Stimulated activated naive CD8-positive, alpha-beta T cell treated with anti-CD3 and anti-CD28 coated beads, Interleukin-15, Interleukin-2, amounts not matched to agents 100 ng/mL and 50 ng/mL, for 24 hours (primary cell): Measurements from ENCODE around the gene HMGCS2.

Experiments used
- H3K27ac Mint-ChIP-seq: one replicate; pipeline ENCODE4 v1.8.0; 2021; ENCODE audit warnings: mild to moderate bottlenecking, mixed read lengths
- H3K27me3 Mint-ChIP-seq: one replicate; pipeline ENCODE4 v1.8.0; 2021; ENCODE audit warnings: mixed read lengths
- H3K36me3 Mint-ChIP-seq: one replicate; pipeline ENCODE4 v1.8.0; 2021; ENCODE audit warnings: low read depth, mixed read lengths
- H3K4me1 Mint-ChIP-seq: one replicate; pipeline ENCODE4 v1.8.0; 2021; ENCODE audit warnings: low read depth, mixed read lengths
- H3K4me3 Mint-ChIP-seq: one replicate; pipeline ENCODE4 v1.8.0; 2021; ENCODE audit warnings: mild to moderate bottlenecking, mixed read lengths
- H3K9me3 Mint-ChIP-seq: one replicate; pipeline ENCODE4 v1.8.0; 2021; ENCODE audit warnings: mixed read lengths

Gene HMGCS2

DNA sequence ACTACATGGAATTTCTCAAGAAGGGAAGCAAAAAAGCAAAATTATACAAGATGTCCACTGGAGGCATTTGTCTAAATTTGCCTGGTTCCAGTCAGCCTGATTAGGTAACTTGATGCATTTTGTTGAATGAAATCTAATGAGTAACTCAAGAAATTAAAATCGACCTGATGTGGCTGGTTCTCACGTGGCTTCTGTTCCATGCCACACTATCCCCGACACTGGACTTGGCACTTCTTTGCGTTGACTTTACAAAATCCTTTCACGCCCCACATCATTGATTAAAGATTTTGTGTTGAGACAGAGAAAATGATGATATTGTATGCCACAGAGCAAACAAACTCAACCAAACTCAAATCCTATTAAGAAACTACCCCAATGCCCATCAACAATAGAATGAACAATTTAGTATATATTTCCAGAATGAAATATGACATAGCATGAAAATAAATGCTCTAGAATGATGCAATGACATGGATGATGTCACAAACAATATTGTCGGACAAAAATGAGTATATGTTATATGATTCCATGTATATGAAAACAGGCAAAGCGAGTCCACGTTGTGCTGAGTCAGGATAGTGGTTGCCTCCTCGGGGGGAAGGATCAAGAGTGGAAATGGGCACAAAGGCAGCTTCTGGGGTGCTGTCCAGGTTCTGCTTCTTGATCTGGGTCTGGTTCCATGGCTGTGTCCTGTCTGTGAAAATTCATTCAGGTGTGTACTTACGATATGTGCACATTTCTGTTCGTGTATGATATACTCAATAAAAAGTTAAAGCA lies 12.9 kb upstream of the HMGCS2 start:
- H3K4me3 Mint-ChIP-seq = no peak overlapping the region
- peaks cover 19% of the 10 kb centered on the region for H3K4me1 Mint-ChIP-seq
- no peaks in the 10 kb centered on the region for H3K36me3 Mint-ChIP-seq
- H3K27me3 Mint-ChIP-seq = peaks cover 13% of the 10 kb centered on the region
- no peak overlapping the region for H3K27ac Mint-ChIP-seq
- H3K9me3 Mint-ChIP-seq = no peaks in the 10 kb centered on the region

DNA sequence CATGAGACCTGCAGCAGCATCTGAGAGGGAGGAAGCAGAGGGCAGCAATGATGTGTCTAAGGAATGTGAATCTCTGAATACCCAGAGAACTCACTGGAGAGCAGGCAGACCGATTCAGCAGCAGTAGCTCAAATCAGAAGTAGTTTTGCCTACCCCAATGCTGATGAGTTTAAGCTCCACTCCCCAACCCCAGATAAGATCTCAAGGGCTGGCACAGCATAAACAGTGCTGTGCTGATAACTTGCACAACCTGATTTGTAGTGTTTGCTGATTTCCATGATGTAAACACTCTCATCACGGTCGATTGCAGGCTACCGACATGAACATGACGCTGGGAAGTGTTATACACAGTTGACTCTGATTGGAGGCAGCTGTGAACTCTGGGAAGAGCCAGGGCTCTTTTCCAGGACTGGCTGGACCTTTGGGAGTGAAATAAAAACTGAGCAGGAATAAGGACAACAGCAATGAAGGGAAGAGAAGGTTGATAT lies 11.2 kb upstream of the HMGCS2 start:
- no peaks in the 10 kb centered on the region for H3K9me3 Mint-ChIP-seq
- H3K4me3 Mint-ChIP-seq = no peak overlapping the region
- H3K27ac Mint-ChIP-seq = no peak overlapping the region
- H3K4me1 Mint-ChIP-seq = peaks cover 11% of the 10 kb centered on the region
- H3K36me3 Mint-ChIP-seq = no peaks in the 10 kb centered on the region
- H3K27me3 Mint-ChIP-seq = peaks cover 13% of the 10 kb centered on the region

GRCh38 chr1:119778886-119779560 lies 10.3 kb upstream of the HMGCS2 start:
- Mint-ChIP-seq H3K4me3 (no peak overlapping the region), H3K36me3 (no peaks in the 10 kb centered on the region), H3K9me3 (no peaks in the 10 kb centered on the region), H3K4me1 (peaks cover 10% of the 10 kb centered on the region), H3K27ac (no peak overlapping the region), H3K27me3 (peaks cover 8% of the 10 kb centered on the region)

DNA sequence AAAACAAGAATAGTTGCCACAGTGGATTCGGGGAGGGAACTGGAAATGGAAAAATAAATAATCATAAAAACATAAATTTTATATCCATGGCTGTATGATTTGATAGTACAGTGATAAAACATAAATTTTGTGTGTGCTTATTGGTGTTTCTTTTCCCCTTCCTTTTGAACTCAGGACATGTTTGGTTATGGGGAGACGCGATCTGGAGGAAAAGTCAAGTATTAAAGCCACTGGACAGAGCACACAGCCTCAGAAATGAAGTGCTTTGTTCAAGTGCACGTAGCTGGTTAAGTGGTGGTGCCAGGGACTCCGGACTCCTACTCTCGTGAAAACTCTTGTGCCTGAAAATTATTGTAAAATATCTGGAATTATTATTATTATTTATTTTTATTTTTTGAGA lies 9.7 kb upstream of the HMGCS2 start:
- no peaks in the 10 kb centered on the region for H3K9me3 Mint-ChIP-seq
- no peak overlapping the region for H3K4me3 Mint-ChIP-seq
- peaks cover 6% of the 10 kb centered on the region for H3K27me3 Mint-ChIP-seq
- H3K4me1 Mint-ChIP-seq = peaks cover 4% of the 10 kb centered on the region
- H3K27ac Mint-ChIP-seq = no peak overlapping the region
- no peaks in the 10 kb centered on the region for H3K36me3 Mint-ChIP-seq

- Mint-ChIP-seq H3K36me3 (no peaks in the 10 kb centered on the region), H3K27me3 (peaks cover 4% of the 10 kb centered on the region), H3K4me1 (no peaks in the 10 kb centered on the region), H3K4me3 (no peak overlapping the region), H3K9me3 (no peaks in the 10 kb centered on the region), H3K27ac (no peak overlapping the region)
These were observed 6.2 kb upstream of the HMGCS2 start for GRCh38 chr1:119774746-119775490.

GRCh38 chr1:119773711-119774241 lies 5.1 kb upstream of the HMGCS2 start:
- no peaks in the 10 kb centered on the region for H3K4me1 Mint-ChIP-seq
- H3K27ac Mint-ChIP-seq = no peak overlapping the region
- H3K27me3 Mint-ChIP-seq = peaks cover 4% of the 10 kb centered on the region

DNA sequence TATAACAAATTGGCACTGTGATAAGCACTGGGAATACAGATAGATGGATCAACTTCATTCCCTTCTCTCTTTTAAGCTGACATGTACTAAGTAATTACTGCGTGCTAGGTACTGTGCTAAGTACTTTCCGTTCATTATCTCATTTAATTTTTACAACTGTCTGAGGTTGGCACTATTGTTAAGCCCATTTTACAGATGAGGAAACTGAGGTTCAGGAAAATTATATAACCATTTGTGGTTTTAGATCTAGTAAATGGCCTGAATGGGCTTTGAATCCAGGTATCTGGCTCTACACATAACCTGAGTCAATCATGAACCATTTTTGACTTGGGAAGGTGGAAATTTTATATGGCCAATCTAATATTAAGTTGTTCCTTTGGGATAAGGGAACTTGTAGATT lies 3.6 kb upstream of the HMGCS2 start:
- H3K9me3 Mint-ChIP-seq = no peaks in the 10 kb centered on the region
- no peak overlapping the region for H3K27ac Mint-ChIP-seq
- no peaks in the 10 kb centered on the region for H3K4me1 Mint-ChIP-seq

More at GRCh38 chr1:119773711-119774241, 5.1 kb upstream of the HMGCS2 start:
- H3K4me3 Mint-ChIP-seq = no peak overlapping the region
- no peaks in the 10 kb centered on the region for H3K36me3 Mint-ChIP-seq
- no peaks in the 10 kb centered on the region for H3K9me3 Mint-ChIP-seq

DNA sequence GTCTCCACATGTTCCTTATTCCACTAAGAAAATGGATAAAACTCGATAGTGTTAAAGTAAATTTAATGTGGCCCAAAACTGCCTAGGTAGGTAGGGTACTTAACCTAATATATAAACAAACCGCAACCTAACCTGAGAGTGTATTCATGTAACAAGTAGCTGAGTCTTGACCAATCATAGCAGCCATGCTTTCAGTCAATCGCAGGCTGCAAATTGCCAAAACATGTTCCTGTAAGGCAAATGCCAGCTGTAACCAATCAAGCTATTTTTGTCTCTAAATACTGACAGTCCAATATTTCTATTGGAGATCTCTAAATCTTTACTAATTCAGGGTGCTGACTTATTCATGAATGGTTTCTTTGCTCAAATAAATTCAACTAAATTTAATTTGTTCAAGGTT lies 3.1 kb upstream of the HMGCS2 start:
- Mint-ChIP-seq H3K4me1 (no peaks in the 10 kb centered on the region), H3K36me3 (no peaks in the 10 kb centered on the region), H3K27ac (no peak overlapping the region), H3K4me3 (no peak overlapping the region), H3K27me3 (peaks cover 14% of the 10 kb centered on the region), H3K9me3 (no peaks in the 10 kb centered on the region)

More for the DNA sequence above, 3.6 kb upstream of the HMGCS2 start:
- H3K27me3 Mint-ChIP-seq = peaks cover 9% of the 10 kb centered on the region
- H3K36me3 Mint-ChIP-seq = no peaks in the 10 kb centered on the region
- no peak overlapping the region for H3K4me3 Mint-ChIP-seq

GRCh38 chr1:119771016-119771415 lies 2.3 kb upstream of the HMGCS2 start:
- Mint-ChIP-seq H3K27ac (no peak overlapping the region), H3K36me3 (no peaks in the 10 kb centered on the region), H3K4me3 (no peak overlapping the region), H3K4me1 (no peaks in the 10 kb centered on the region), H3K9me3 (no peaks in the 10 kb centered on the region), H3K27me3 (peaks cover 14% of the 10 kb centered on the region)

- no peaks in the 10 kb centered on the region for H3K36me3 Mint-ChIP-seq
- no peak overlapping the region for H3K4me3 Mint-ChIP-seq
- H3K9me3 Mint-ChIP-seq = no peaks in the 10 kb centered on the region
- H3K27ac Mint-ChIP-seq = no peak overlapping the region
- H3K27me3 Mint-ChIP-seq = peaks cover 21% of the 10 kb centered on the region
- H3K4me1 Mint-ChIP-seq = no peaks in the 10 kb centered on the region
These were observed 1.2 kb downstream of the HMGCS2 start for GRCh38 chr1:119767486-119767885.

DNA sequence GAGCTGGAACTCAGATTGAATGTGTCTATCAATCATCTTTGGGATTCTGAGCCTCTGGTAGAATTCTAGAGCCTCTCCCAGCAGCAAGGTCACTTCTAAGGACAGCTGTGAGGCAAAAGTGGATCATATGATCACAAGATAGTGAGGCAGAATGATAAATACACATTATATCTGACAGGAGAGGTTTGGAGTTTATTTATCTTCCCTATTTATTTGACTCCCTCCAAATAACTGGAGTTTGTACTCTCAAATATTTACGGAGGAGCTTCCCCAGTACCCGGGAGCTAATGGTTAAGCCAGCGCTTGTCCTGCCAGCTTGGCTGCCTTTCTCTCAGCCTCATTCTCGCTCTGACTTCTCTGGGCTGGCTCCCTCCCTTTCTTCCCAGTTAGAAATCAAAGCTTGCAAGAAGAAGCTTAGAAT lies 2.3 kb downstream of the HMGCS2 start:
- no peak overlapping the region for H3K27ac Mint-ChIP-seq
- H3K4me3 Mint-ChIP-seq = no peak overlapping the region
- H3K9me3 Mint-ChIP-seq = no peaks in the 10 kb centered on the region

DNA sequence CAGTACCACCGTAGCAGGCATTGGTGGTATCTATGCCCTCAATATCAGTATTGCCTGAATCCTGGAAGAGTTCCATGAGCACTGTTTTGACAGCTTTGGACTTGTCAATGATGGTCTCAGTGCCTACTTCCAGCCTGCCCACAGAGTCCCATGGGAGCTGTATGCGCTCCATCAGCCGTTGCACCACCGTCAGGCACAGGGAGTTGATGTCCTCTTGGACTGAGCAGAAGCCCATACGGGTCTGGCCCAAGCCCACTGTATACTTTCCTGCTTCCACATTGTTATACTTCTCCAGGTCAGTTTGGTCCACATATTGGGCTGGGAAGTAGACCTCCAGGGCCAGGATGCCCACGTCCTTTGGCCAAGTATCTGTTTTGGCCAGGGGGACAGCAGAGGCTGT lies 4.5 kb downstream of the HMGCS2 start:
- H3K4me3 Mint-ChIP-seq = no peak overlapping the region
- H3K27ac Mint-ChIP-seq = no peak overlapping the region
- H3K4me1 Mint-ChIP-seq = no peaks in the 10 kb centered on the region
- no peaks in the 10 kb centered on the region for H3K36me3 Mint-ChIP-seq
- no peaks in the 10 kb centered on the region for H3K9me3 Mint-ChIP-seq
- H3K27me3 Mint-ChIP-seq = peaks cover 24% of the 10 kb centered on the region

More for the DNA sequence above, 2.3 kb downstream of the HMGCS2 start:
- Mint-ChIP-seq H3K4me1 (no peaks in the 10 kb centered on the region), H3K36me3 (no peaks in the 10 kb centered on the region), H3K27me3 (peaks cover 21% of the 10 kb centered on the region)

DNA sequence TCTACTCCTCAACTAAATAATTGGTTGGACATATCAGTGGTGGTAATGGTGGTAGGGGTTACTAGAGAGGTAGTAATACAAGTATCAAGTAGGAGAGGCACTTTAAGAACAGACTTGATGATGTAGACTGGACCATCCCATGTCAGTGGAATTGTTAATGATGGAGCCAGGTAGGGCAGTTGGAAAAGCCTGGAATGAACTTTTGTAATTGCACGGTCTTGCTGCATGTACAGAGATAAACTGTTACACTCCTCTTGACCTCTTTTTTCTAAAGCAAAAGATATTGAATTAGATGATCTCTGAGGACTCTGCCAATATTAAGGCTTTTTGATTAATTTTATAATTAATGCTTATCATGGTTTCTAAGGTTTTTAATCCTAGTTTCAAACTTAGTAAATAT lies 5.8 kb downstream of the HMGCS2 start:
- H3K27ac Mint-ChIP-seq = no peak overlapping the region
- H3K36me3 Mint-ChIP-seq = no peaks in the 10 kb centered on the region
- H3K27me3 Mint-ChIP-seq = peaks cover 24% of the 10 kb centered on the region
- H3K4me3 Mint-ChIP-seq = no peak overlapping the region
- H3K9me3 Mint-ChIP-seq = no peaks in the 10 kb centered on the region
- no peaks in the 10 kb centered on the region for H3K4me1 Mint-ChIP-seq

DNA sequence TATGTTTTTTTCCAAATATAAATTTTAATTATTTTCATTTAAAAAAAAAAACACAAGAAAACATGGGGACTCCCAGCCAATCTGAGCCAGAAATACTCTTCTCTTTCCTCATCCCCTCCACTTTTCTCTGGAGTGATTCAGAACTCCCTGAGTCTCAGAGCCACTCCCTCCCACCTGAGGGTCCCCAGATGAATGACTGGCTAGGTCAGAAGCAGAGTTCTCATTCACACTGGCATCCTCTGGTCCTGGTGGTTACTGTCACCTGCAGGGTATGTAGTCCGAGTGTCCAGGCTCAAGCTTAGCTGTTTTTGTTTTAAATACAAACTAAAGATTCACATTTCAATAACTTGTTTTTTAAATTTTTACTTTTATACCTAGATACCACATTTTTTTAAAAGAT lies 6.3 kb downstream of the HMGCS2 start:
- Mint-ChIP-seq H3K9me3 (no peaks in the 10 kb centered on the region), H3K4me3 (no peak overlapping the region), H3K4me1 (no peaks in the 10 kb centered on the region), H3K27me3 (peaks cover 20% of the 10 kb centered on the region), H3K36me3 (no peaks in the 10 kb centered on the region), H3K27ac (no peak overlapping the region)

DNA sequence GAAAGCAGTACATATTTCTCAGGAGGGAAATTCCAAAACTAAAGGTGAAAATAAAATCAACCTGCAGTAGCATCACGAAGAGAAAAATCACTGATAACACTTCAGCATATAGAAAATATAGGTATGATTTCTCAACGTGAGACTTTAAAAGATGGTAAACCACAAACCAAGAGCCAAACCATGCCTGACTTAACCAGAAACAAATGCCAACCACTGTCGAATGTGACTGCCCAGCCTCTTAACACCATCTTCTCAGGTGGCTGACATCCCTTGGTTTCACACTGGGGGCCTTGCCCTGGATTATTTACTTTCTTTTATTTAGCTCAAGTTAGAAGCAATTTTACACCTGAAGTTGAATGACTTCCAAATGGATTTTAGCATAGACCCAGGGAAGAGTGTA lies 10.1 kb downstream of the HMGCS2 start:
- H3K36me3 Mint-ChIP-seq = no peaks in the 10 kb centered on the region
- no peaks in the 10 kb centered on the region for H3K4me1 Mint-ChIP-seq
- no peaks in the 10 kb centered on the region for H3K9me3 Mint-ChIP-seq
- no peak overlapping the region for H3K27ac Mint-ChIP-seq
- peaks cover 4% of the 10 kb centered on the region for H3K27me3 Mint-ChIP-seq
- H3K4me3 Mint-ChIP-seq = no peak overlapping the region
